Lower leg skin (tissue), 3 donors: ENCODE measurements around the gene PANK3.

Source experiments
- CTCF ChIP-seq, 3 donors: fragments of 450-650 bp; IDR thresholded peaks; one replicate each; pipeline ENCODE4 v1.5.1; 2016; ENCODE audit warnings: antibody characterized with exemption in 3 of 3, mild to moderate bottlenecking in 3 of 3, moderate library complexity in 2 of 3
- POLR2A ChIP-seq, 2 donors: fragments of 450-650 bp; IDR thresholded peaks; one replicate each; pipeline ENCODE4 v1.6.1; 2016 to 2017; ENCODE audit warnings: antibody characterized with exemption in 2 of 2, mild to moderate bottlenecking in 1 of 2, moderate library complexity in 1 of 2

GRCh38 chr5:168563959-168564358 lies 15.2 kb downstream of the PANK3 start:
- TF ChIP-seq CTCF (IDR thresholded peaks at IDR 0.05): no peak
- TF ChIP-seq POLR2A (IDR thresholded peaks at IDR 0.05): no peak
